ENCODE results near the gene HLX. TPM values are rescaled to one million over a fixed set of nuclear protein-coding genes. Genes with fewer than 3 reads are reported as not detected.

The HLX gene
- total RNA-seq, 1 experiment from 2014 or later = 0.39 TPM

DNA sequence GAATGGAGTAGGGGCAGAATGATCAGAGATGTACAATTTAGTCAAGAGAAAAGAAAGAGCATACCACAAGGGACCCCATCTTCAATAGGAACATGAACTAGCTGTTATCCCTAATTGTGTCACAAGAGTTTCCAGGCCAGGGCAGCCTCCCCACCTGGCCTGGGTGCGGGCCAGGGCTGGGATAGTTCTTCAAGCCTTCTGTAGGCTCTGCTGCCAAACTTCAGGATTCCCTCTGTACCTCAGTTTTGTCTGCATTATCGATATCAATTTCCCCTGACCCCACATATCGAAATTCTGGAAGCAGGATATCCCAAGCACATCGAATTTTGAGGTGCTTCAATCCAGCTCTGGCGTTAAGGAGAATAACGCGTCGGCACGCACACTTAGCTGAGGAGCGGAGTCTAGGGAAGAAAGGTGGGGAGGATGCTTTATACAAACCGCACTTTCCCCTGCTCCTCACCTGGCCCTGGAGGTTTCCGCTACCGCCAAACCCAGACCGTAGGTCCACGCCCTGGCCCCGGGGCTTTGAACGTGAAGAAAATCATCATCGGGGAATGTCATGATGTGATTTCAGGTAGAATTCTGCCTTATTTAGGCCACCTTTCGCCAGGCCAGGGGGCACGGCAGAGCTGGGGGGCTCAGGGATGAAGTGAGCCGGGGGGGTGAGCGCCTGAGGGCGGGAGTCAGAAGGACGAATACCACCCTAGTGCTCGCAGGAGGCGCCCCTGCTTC, 7.4 kb downstream of the HLX start:
- ChIA-PET CTCF (no interaction called here), POLR2A (interaction anchor here (0.6 kb wide), 1 partner anchor 544 kb away, joined by 4 read pairs; no protein-coding TSS in a partner anchor)
- H3K4me3 ChIP-seq (ENCODE audit: low read depth in 2 of 2, low read length in 2 of 2) = no peak overlapping the region
- no peak for DNase-seq (ENCODE audit: low read depth, low spot score)
- in situ Hi-C loops (cut with HindIII; ENCODE audit: low pct_unique_long_range_greater_than_20kb, low sequenced_read_pairs) (no loop called here), intact Hi-C loops (cut with micrococcal nuclease; ENCODE audit: unreplicated experiment) (no loop called here)
- H3K36me3 ChIP-seq (ENCODE audit: control insufficient read depth, insufficient read depth, low read length) = no peaks in the 10 kb centered on the region
- TF ChIP-seq POLR2AphosphoS5 (IDR thresholded peaks at IDR 0.05; ENCODE audit: low read depth, low read length) (no peak), CTCF (IDR thresholded peaks at IDR 0.05) (no peak), TCF7L2 (IDR thresholded peaks at IDR 0.05; ENCODE audit: low read depth, low read length) (no peak), REST (IDR thresholded peaks at IDR 0.05; ENCODE audit: insufficient read depth in 1 of 2, low read depth in 2 of 2, low read length in 1 of 2) (no peak), SIN3A (IDR thresholded peaks at IDR 0.05; ENCODE audit: borderline replicate concordance, insufficient read depth, low read depth, low read length) (no peak)
- ATAC-seq = no peak
- H3K27me3 ChIP-seq (ENCODE audit: control insufficient read depth, insufficient read depth, low read length) = peaks cover 12% of the 10 kb centered on the region
- no TSS peak for BruUV-seq (replicated peaks)
- no peak overlapping the region for H3K27ac ChIP-seq (ENCODE audit: low read length)
- H3K9me3 ChIP-seq (ENCODE audit: control insufficient read depth, insufficient read depth, low read depth, low read length) = no peaks in the 10 kb centered on the region
- H3K4me1 ChIP-seq (ENCODE audit: control insufficient read depth, insufficient read depth, low read length) = no peaks in the 10 kb centered on the region; the same call in 1 of the 2 replicates

DNA sequence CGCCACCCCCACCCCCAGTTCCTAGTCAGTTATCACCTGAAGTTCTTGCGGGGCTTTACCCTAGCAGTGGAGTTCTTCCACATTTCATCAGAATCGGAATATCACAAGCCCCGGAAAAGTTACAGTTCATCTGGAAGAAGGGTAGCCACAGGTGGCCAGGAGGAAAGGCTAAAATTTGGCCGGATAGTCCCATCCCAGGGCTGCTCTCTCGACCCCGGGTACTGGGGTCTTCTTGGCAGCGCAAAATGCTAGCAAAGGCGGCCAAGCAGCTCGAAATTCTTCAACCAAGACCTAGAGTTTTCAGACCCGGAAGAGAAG, 7.9 kb downstream of the HLX start:
- no TSS peak for BruUV-seq (replicated peaks)
- DNase-seq (ENCODE audit: low read depth, low spot score) = no peak
- intact Hi-C loops (cut with micrococcal nuclease; ENCODE audit: unreplicated experiment) = no loop called here
- Histone ChIP-seq H3K9me3 (ENCODE audit: control insufficient read depth, insufficient read depth, low read depth, low read length) (no peaks in the 10 kb centered on the region), H3K4me1 (ENCODE audit: control insufficient read depth, insufficient read depth, low read length) (no peaks in the 10 kb centered on the region; the same call in 1 of the 2 replicates), H3K27ac (ENCODE audit: low read length) (no peak overlapping the region), H3K4me3 (ENCODE audit: low read depth in 2 of 2, low read length in 2 of 2) (no peak overlapping the region), H3K27me3 (ENCODE audit: control insufficient read depth, insufficient read depth, low read length) (peaks cover 12% of the 10 kb centered on the region), H3K36me3 (ENCODE audit: control insufficient read depth, insufficient read depth, low read length) (no peaks in the 10 kb centered on the region)
- POLR2A ChIA-PET = no interaction called here
- CTCF ChIA-PET = no interaction called here
- TF ChIP-seq TCF7L2 (IDR thresholded peaks at IDR 0.05; ENCODE audit: low read depth, low read length) (no peak), POLR2AphosphoS5 (IDR thresholded peaks at IDR 0.05; ENCODE audit: low read depth, low read length) (no peak)
- no peak for ATAC-seq
- in situ Hi-C loops (cut with HindIII; ENCODE audit: low pct_unique_long_range_greater_than_20kb, low sequenced_read_pairs) = no loop called here
